A549 (cell line): ENCODE data around the gene NTSR1. TPM values are rescaled to one million over a fixed set of nuclear protein-coding genes. Genes with fewer than 3 reads are reported as not detected.
A peak's percentile ranks its signal among the peaks of the same experiment; 100 is the strongest.

Source experiments
- ATAC-seq, 2 experiments: fragments of 200-7000 bp in 1 of 2; fragments of >200 bp in 1 of 2; cut with Nextera tagmentation in 1 of 2; cut with Tn5 transposase in 1 of 2; 3 replicates each; pipeline versions ENCODE4 v1.8.0 to v1.9.1; 2018 to 2020; ENCODE audit warnings: mild to moderate bottlenecking in 1 of 2, moderate library complexity in 1 of 2
- CTCF ChIA-PET: fragments of 300-600 bp; sonication (Branson Sonifier 250); formaldehyde crosslinking; extraction: SDS; loops from one replicate; lab custom pipeline; 2021; ENCODE audit warnings: antibody characterized with exemption, inconsistent platforms; lab: Yijun Ruan, JAX
- POLR2A ChIA-PET: fragments of 350-600 bp; formaldehyde crosslinking; extraction: SDS; loops from one replicate; lab custom pipeline; 2021; ENCODE audit warnings: antibody characterized with exemption, inconsistent platforms; lab: Yijun Ruan, JAX
- DNase-seq, 2 experiments: peaks; one replicate each; pipeline versions ENCODE4 v3.0.0 to v3.0.0-alpha.2; 2011 to 2016; ENCODE audit warnings: low read depth in 1 of 2, low spot score in 1 of 2
- FAIRE-seq: peaks from 2 replicates; lab custom pipeline; 2011; peaks lifted over from hg19 to GRCh38; lab: Jason Lieb, UNC
- H3K27ac ChIP-seq, 2 experiments: fragments of >200 bp; sonication (Bioruptor Twin); formaldehyde crosslinking; 3 replicates each; pipeline ENCODE4 v1.5.1; 2016 to 2017
- H3K4me1 ChIP-seq: fragments of >200 bp; sonication (Bioruptor Twin); formaldehyde crosslinking; 3 replicates; pipeline ENCODE4 v1.6.1; 2016
- H3K4me2 ChIP-seq: fragments of >200 bp; sonication (Bioruptor Twin); formaldehyde crosslinking; 3 replicates; pipeline ENCODE4 v1.6.1; 2016
- H3K4me3 ChIP-seq: fragments of >200 bp; sonication (Bioruptor Twin); formaldehyde crosslinking; 3 replicates; pipeline ENCODE4 v1.5.1; 2016
- H3K9me3 ChIP-seq: fragments of >200 bp; sonication (Bioruptor Twin); formaldehyde crosslinking; 3 replicates; pipeline ENCODE4 v1.6.1; 2016
- ATOH8 ChIP-seq: fragments of 250-450 bp; sonication (Bioruptor Pico); IDR thresholded peaks from 2 replicates; pipeline ENCODE4 v1.5.0; 2020; ENCODE audit warnings: low read depth, mild to moderate bottlenecking, moderate library complexity
- BCL3 ChIP-seq: fragments of >200 bp; sonication (Bioruptor Twin); formaldehyde crosslinking; IDR thresholded peaks from 3 replicates; pipeline ENCODE4 v1.6.1; 2016
- CBX8 ChIP-seq: fragments of 200-600 bp; sonication (generic); IDR thresholded peaks from 2 replicates; pipeline ENCODE4 v1.6.1; 2016
- CHD2 ChIP-seq: fragments of 150-350 bp; IDR thresholded peaks from 2 replicates; pipeline ENCODE4 v1.6.1; 2014; ENCODE audit warnings: low read length; ENCODE audit not compliant: partially characterized antibody
- CHD4 ChIP-seq: fragments of 200-600 bp; sonication (generic); IDR thresholded peaks from 2 replicates; pipeline ENCODE4 v1.6.1; 2016; ENCODE audit warnings: antibody characterized with exemption, mild to moderate bottlenecking, borderline replicate concordance
- EHF ChIP-seq: fragments of 250-450 bp; sonication (Bioruptor Pico); IDR thresholded peaks from 2 replicates; pipeline ENCODE4 v1.5.0; 2020; ENCODE audit warnings: mild to moderate bottlenecking
- EHMT2 ChIP-seq: fragments of 200-600 bp; sonication (generic); IDR thresholded peaks from 2 replicates; pipeline ENCODE4 v1.6.1; 2016; ENCODE audit warnings: antibody characterized with exemption, low read depth, mild to moderate bottlenecking, moderate library complexity
- ELK1 ChIP-seq: fragments of 150-350 bp; IDR thresholded peaks from 2 replicates; pipeline ENCODE4 v1.6.1; 2014; ENCODE audit warnings: low read depth, mild to moderate bottlenecking, low read length
- EP300 ChIP-seq, 2 experiments: fragments of >200 bp; sonication (Bioruptor Twin); formaldehyde crosslinking; IDR thresholded peaks; 2 replicates in 1 of 2; 3 replicates in 1 of 2; pipeline ENCODE4 v1.6.1; 2016 to 2017
- GATA3 ChIP-seq: IDR thresholded peaks from 2 replicates; pipeline ENCODE4 v1.6.1; 2012; ENCODE audit warnings: borderline replicate concordance
- HDAC2 ChIP-seq: fragments of 200-600 bp; sonication (generic); IDR thresholded peaks from 2 replicates; pipeline ENCODE4 v1.6.1; 2016
- HEYL ChIP-seq: fragments of 250-450 bp; sonication (Bioruptor Pico); IDR thresholded peaks from 2 replicates; pipeline ENCODE4 v1.8.0; 2021; ENCODE audit warnings: mild to moderate bottlenecking, moderate library complexity
- JUNB ChIP-seq: fragments of >200 bp; sonication (Bioruptor Twin); formaldehyde crosslinking; IDR thresholded peaks from 2 replicates; pipeline ENCODE4 v1.6.1; 2016
- KDM1A ChIP-seq: fragments of 200-600 bp; sonication (generic); IDR thresholded peaks from 2 replicates; pipeline ENCODE4 v1.6.1; 2016; ENCODE audit warnings: low read depth, mild to moderate bottlenecking
- MAFK ChIP-seq: fragments of 450-650 bp; IDR thresholded peaks from 2 replicates; pipeline ENCODE4 v1.6.1; 2014; ENCODE audit not compliant: partially characterized antibody
- NPAS2 ChIP-seq: fragments of 250-450 bp; sonication (Bioruptor Pico); IDR thresholded peaks from 2 replicates; pipeline ENCODE4 v1.8.0; 2022; ENCODE audit warnings: mild to moderate bottlenecking, moderate library complexity, borderline replicate concordance
- NR3C1 ChIP-seq: fragments of >200 bp; sonication (Bioruptor Twin); formaldehyde crosslinking; IDR thresholded peaks from 3 replicates; pipeline ENCODE4 v1.6.1; 2017
- REST ChIP-seq: fragments of 200-600 bp; sonication (generic); IDR thresholded peaks from 2 replicates; pipeline ENCODE4 v1.6.1; 2016; ENCODE audit warnings: antibody characterized with exemption, mild to moderate bottlenecking, moderate library complexity
- RFX5 ChIP-seq: fragments of 450-650 bp; IDR thresholded peaks from 2 replicates; pipeline ENCODE4 v1.7.1; 2014; ENCODE audit warnings: antibody characterized with exemption, mild to moderate bottlenecking, moderate library complexity
- RNF2 ChIP-seq: fragments of 200-600 bp; sonication (generic); IDR thresholded peaks from 2 replicates; pipeline ENCODE4 v1.6.1; 2016; ENCODE audit warnings: low read depth, mild to moderate bottlenecking, antibody characterized with exemption, moderate library complexity, borderline replicate concordance
- SREBF2 ChIP-seq: fragments of 450-650 bp; IDR thresholded peaks from 2 replicates; pipeline ENCODE4 v1.6.1; 2014; ENCODE audit warnings: mild to moderate bottlenecking, moderate library complexity
- ZFP36 ChIP-seq: fragments of 450-650 bp; IDR thresholded peaks from 2 replicates; pipeline ENCODE4 v1.6.1; 2014; ENCODE audit warnings: borderline replicate concordance; ENCODE audit not compliant: partially characterized antibody
- ZSCAN20 ChIP-seq: fragments of 250-450 bp; sonication (Bioruptor Pico); IDR thresholded peaks from 2 replicates; pipeline ENCODE4 v1.8.0; 2022; ENCODE audit warnings: mild to moderate bottlenecking, moderate library complexity
- WGBS: methylation state at CpG from one replicate; pipeline ENCODE4 v1.1.6; 2017; ENCODE audit errors: missing lambda C conversion rate; 5-methylcytosine and 5-hydroxymethylcytosine counted together
- polyA plus RNA-seq, 4 experiments: library from polyadenylated mRNA; depleted of rRNA in 3 of 4; stranded (reverse); fragments of >200 nt; fragmentation: RNase III in 1 of 4; extraction: RNeasy Plus Mini Kit Qiagen cat#74134 plus additional on column Dnase treatment in 1 of 4; gene quantifications; 2 replicates in 3 of 4; 3 replicates in 1 of 4; pipeline ENCODE4 v1.2.3, GENCODE V29; 2011 to 2017

Gene NTSR1
- polyA plus RNA-seq, 2 of the 4 experiments (the other 2 are of a cell fraction) = 0.03 TPM; not detected in 1

GRCh38 chr20:62734326-62734725 is 25.7 kb downstream of the NTSR1 start (continued):
- TF ChIP-seq JUNB = no peak

- CTCF ChIA-PET = interaction anchor here (1.0 to 1.2 kb wide), 2 partner anchors 57 to 65 kb away, joined by 3 to 10 read pairs; no protein-coding TSS in a partner anchor
- no peak for ATAC-seq
- H3K27ac ChIP-seq = no peak overlapping the region
- 79% methylated on average over 14 of the region's 15 CpGs for WGBS
- H3K4me3 ChIP-seq = no peak overlapping the region
- peaks cover 7% of the 10 kb centered on the region for H3K4me1 ChIP-seq
- no peaks in the 10 kb centered on the region for H3K9me3 ChIP-seq
- H3K4me2 ChIP-seq = no peak overlapping the region
- no peak for FAIRE-seq
- POLR2A ChIA-PET = no interaction called here
- no peak for DNase-seq
- TF ChIP-seq RNF2 (no peak), HEYL (CRISPR knock-in tag) (no peak), ZFP36 (no peak), ELK1 (no peak), EHF (no peak), EP300 (IDR thresholded peaks at IDR 0.05) (no peak), ZSCAN20 (CRISPR knock-in tag) (no peak), JUNB (no peak), BCL3 (no peak)
Measured at GRCh38 chr20:62734881-62735280, 26.2 kb downstream of the NTSR1 start.

GRCh38 chr20:62735331-62735821 is 26.7 kb downstream of the NTSR1 start:
- H3K9me3 ChIP-seq = no peaks in the 10 kb centered on the region
- ChIA-PET POLR2A (no interaction called here), CTCF (interaction anchor here (1.2 to 1.5 kb wide), 2 partner anchors 56 to 66 kb away, joined by 3 to 7 read pairs; no protein-coding TSS in a partner anchor)
- peaks cover 11% of the 10 kb centered on the region for H3K4me1 ChIP-seq
- no peak overlapping the region for H3K27ac ChIP-seq
- H3K4me2 ChIP-seq = no peak overlapping the region
- FAIRE-seq (no peak), DNase-seq (no peak), ATAC-seq (no peak)
- no peak overlapping the region for H3K4me3 ChIP-seq
- TF ChIP-seq CBX8 (no peak), MAFK (no peak)
- 58% methylated on average over 15 of the region's 19 CpGs for WGBS

GRCh38 chr20:62736026-62736406 is 27.4 kb downstream of the NTSR1 start:
- no peak for DNase-seq
- H3K4me3 ChIP-seq = no peak overlapping the region

More at GRCh38 chr20:62736026-62736406, 27.4 kb downstream of the NTSR1 start:
- TF ChIP-seq EHMT2 = no peak
- no peak for TF ChIP-seq NPAS2 (CRISPR knock-in tag)
- TF ChIP-seq HDAC2 = no peak
- no peak for TF ChIP-seq KDM1A
- no peak for TF ChIP-seq HEYL (CRISPR knock-in tag)
- no peak for TF ChIP-seq NR3C1
- TF ChIP-seq ZSCAN20 (CRISPR knock-in tag) = no peak
- no peak for TF ChIP-seq CHD2
- no peak for TF ChIP-seq REST
- TF ChIP-seq SREBF2 = no peak
- no peak for TF ChIP-seq CHD4
- no peak for TF ChIP-seq GATA3
- TF ChIP-seq EHF = no peak
- no peak for TF ChIP-seq RFX5
- TF ChIP-seq ATOH8 = no peak
- FAIRE-seq (no peak), ATAC-seq (no peak)
- Histone ChIP-seq H3K4me1 (peaks cover 17% of the 10 kb centered on the region), H3K9me3 (no peaks in the 10 kb centered on the region), H3K27ac (0 out of 6 replicates have a peak overlapping the region, but pooled peaks of 1 of the 2 experiments have one; percentile 15), H3K4me2 (no peak overlapping the region)
- WGBS = 77% methylated on average over 8 of the region's 8 CpGs
- ChIA-PET POLR2A (no interaction called here), CTCF (interaction anchor here (1.5 kb wide), 1 partner anchor 55 kb away, joined by 7 read pairs; no protein-coding TSS in a partner anchor)
